HepG2 (cell line): ENCODE results near the gene NDOR1.

Source experiments
- DNMT3B ChIP-seq: conservative IDR thresholded peaks from 2 replicates; pipeline ENCODE4 v1.6.1; 2016; ENCODE audit warnings: missing biosample characterization, control low read depth
- SIN3A ChIP-seq: IDR thresholded peaks from 2 replicates; pipeline ENCODE4 v1.6.1; 2011; ENCODE audit warnings: low read depth, mild to moderate bottlenecking, control low read depth, low read length, borderline replicate concordance
- SP5 ChIP-seq: IDR thresholded peaks from 2 replicates; pipeline ENCODE4 v1.6.1; 2016; ENCODE audit warnings: low read depth, borderline replicate concordance
- ZBTB21 ChIP-seq: sonication (generic); formaldehyde crosslinking; IDR thresholded peaks from 2 replicates; pipeline ENCODE4 v1.4.0; 2020; ENCODE audit warnings: missing genetic modification reagents
- ZKSCAN8 ChIP-seq: IDR thresholded peaks from 2 replicates; pipeline ENCODE4 v1.6.1; 2016; ENCODE audit warnings: borderline replicate concordance, missing genetic modification reagents, missing compliant biosample characterization
- TF ChIP-seq, protein P1 (sequence below): sonication (generic); formaldehyde crosslinking; conservative IDR thresholded peaks from 2 replicates; pipeline ENCODE4 v1.4.0; 2020; ENCODE audit warnings: missing genetic modification reagents

DNA sequence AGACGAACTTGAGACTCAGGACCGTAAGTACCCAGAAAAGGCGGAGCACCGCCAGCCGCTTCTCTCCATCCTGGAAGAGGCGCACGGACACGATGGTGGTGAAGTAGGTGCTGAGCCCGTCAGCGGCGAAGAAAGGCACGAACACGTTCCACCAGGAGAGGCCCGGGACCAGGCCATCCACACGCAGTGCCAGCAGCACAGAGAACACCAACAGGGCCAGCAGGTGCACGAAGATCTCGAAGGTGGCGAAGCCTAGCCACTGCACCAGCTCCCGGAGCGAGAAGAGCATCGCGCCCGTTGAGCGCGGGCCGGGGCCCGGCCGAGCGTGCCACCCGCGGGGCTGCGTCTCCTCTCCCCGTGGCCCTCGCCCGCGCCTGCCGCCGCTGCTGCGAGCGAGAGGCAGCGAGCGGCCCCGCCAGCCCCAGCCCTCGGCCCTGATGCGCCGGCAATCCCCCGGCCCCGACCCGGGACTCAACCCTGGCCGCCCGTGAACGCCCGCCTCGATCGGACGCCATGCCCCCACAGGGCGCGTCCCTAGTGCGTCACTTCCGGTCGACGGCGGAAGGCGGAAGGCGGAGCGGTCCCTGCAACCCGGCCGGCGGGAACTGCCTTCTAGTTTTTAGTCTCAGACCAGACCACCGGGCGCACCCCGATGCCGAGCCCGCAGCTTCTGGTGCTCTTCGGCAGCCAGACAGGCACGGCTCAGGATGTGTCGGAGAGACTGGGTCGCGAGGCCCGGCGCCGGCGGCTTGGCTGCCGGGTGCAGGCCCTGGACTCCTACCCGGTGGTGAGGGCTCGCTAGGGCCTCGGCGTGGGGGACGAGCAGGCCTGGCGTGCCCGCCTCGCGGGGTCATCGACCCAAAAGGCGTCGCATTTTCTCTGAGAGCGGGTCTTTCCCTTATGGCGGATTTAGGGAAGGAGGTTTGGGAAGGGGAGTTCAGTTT is at the start of gene NDOR1, which contains the start of gene TMEM203:
- TF ChIP-seq SP5 (CRISPR knock-in tag) (peak; percentile 58; the same call in 1 of the 2 replicates), ZBTB21 (CRISPR knock-in tag) (no peak), ZKSCAN8 (no peak), DNMT3B (no peak; the same call in 1 of the 2 replicates), SIN3A (peak; percentile 83; the same call in 1 of the 2 replicates)
- TF ChIP-seq, protein P1, sequence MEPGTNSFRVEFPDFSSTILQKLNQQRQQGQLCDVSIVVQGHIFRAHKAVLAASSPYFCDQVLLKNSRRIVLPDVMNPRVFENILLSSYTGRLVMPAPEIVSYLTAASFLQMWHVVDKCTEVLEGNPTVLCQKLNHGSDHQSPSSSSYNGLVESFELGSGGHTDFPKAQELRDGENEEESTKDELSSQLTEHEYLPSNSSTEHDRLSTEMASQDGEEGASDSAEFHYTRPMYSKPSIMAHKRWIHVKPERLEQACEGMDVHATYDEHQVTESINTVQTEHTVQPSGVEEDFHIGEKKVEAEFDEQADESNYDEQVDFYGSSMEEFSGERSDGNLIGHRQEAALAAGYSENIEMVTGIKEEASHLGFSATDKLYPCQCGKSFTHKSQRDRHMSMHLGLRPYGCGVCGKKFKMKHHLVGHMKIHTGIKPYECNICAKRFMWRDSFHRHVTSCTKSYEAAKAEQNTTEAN (CRISPR knock-in tag), result no peak
